ENCODE results near the gene MOGAT3. TPM values are rescaled to one million over a fixed set of nuclear protein-coding genes. Genes with fewer than 3 reads are reported as not detected.

MOGAT3 gene
- total RNA-seq, 1 experiment from 2014 or later: 0.52 TPM

DNA sequence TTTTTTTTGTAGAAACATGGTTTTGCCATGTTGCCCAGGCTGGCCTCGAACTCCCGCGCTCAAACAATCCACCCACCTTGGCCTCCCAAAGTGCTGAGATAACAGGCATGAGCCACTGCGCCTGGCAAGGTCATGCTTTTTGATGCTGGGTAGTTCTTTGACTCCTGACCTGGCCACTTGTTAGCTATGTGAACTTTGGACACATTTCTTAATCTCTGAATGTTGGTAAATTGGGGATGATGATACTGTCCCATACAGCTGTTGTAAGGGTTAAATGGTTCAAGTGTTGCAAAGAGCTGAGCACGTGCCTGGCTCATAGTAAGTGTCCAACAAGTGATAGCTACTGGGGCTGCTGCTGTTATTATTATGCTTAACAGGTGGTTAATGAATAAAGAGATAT, 19.5 kb upstream of the MOGAT3 start:
- Histone ChIP-seq H3K36me3 (replicated peaks; ENCODE audit: control insufficient read depth, insufficient read depth, low read length) (peaks cover 5% of the 10 kb centered on the region), H3K27me3 (ENCODE audit: control insufficient read depth, insufficient read depth, low read length) (no peaks in the 10 kb centered on the region; the same call in 1 of the 2 replicates), H3K4me3 (ENCODE audit: insufficient read depth, low read depth, low read length) (no peak overlapping the region)
- no peak for DNase-seq

DNA sequence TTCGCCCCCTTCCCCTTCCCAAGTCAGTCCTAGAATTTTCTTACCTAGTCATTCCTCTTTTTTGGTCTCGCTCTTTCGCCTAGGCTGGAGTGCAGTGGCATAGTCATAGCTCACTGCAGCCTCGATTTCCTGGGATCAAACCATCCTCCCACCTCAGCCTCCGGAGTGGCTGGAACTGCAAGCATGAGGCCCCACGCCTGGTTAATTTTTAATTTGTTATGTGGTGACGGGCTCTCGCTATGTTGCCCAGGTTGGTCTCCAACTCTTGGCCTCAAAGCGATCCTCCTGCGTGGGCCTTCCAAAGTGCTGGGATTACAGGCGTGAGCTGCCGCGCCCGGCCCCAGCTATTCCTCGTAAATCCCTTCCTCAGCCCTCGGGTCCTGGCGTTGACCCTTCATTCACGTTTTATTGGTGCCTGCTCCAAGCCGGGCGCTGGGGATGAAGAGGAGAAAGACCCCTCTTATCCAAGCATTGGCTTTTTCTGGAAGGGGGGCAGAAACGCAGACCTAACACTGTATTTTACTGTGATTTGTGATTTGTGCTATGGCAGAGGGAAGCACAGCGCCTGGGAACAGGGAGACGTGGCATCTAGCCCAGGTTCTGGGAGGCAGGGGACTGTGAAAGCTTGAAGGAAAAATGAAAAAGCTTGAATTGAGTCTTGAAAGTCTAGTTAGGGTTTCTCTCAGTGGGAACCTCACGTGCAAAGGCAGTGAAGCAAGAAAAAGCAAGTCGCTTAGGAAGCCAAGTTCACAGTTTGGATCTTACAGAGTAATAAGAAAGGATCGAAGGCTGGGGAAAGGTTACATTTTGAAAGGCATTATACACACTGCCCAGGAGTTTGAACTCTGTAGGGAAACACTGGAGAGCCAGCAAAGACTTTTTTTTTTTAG, 17.6 kb upstream of the MOGAT3 start:
- Histone ChIP-seq H3K36me3 (replicated peaks; ENCODE audit: control insufficient read depth, insufficient read depth, low read length) (peaks cover 2% of the 10 kb centered on the region), H3K4me3 (ENCODE audit: insufficient read depth, low read depth, low read length) (peak overlapping the region; percentile 76), H3K27me3 (ENCODE audit: control insufficient read depth, insufficient read depth, low read length) (no peaks in the 10 kb centered on the region; the same call in 1 of the 2 replicates)
- no peak for DNase-seq

DNA sequence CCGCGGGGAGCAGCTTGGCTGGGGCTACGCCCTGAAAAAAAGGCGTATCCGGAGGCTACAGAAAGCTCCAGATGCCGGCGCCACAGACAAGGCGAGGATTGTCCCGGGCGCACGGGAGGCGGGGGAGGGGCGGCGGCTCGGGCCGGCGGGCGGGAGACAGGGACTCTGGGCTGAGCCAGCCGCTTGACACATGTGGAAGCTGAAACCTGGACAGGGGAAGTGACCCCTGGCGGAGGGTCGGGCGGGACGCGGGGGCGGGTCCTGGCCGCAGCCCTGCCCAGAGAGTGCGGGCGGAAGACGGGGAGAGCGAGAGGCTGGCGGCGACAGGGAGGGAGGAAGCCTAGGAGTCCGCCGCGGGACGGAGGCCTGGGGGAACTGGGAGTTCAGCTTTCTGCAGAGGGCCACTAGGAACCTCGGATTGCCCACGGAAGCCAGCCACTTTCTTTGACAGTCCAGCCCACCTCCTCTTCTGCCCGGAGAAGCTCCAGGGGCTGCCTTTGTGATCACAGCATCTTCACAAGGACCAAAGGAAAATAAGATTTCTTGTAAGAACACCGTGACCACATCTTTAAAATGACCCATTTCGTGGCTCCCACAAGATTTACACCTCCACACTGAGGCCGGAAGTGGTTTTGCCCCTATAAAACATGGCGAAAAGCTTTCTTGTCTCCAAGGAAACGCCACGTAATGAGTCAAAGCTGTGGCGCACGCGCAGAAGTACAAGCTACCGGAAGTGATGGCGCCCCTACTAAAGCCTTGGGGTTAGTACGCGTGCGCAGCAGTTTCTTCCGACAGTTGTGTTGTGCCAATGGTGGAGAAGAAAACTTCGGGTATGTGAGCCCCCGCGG, 16.8 kb upstream of the MOGAT3 start, which contains the start of the genes PLOD3 and ZNHIT1:
PLOD3 (minus strand) TSS at position 194 of the 848 bp plus-strand sequence. CDS start 307 bp downstream, outside the sequence.
ZNHIT1 (plus strand) TSS at position 778 of the 848 bp plus-strand sequence; CDS start at position 809, 31 bp downstream.
- Histone ChIP-seq H3K4me3 (ENCODE audit: insufficient read depth, low read depth, low read length) (peak within 1 kb of the TSS; percentile 76), H3K27me3 (ENCODE audit: control insufficient read depth, insufficient read depth, low read length) (no peaks in the 10 kb centered on the region; the same call in 1 of the 2 replicates), H3K36me3 (replicated peaks; ENCODE audit: control insufficient read depth, insufficient read depth, low read length) (peaks cover 2% of the 10 kb centered on the region)
- peak; percentile 100 for DNase-seq

DNA sequence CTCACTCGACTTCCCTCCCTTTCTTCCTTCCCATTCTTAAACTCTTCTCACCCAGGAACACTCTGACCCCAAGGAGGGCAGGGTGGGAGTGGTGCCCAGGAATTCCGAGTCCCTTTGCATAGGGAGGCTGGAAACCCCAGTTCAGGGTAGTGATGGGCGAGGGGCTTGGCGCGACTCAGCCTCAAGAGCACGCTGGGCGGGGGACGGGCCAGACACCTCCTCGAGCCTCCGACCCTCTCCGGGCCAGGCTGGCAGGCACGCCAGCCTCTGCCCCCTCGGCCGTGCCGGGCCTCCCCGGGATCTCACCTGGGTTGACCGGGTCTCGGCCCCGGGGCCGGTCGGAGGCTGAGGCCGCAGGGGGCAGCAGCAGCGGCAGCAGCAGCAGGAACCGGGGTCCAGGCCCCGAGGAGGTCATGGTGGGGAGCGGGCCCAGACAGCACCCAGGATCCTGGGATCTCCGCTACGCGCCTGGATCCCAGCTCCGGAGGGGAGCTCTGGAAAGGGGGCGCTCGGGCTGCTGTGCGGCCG, 16.1 kb upstream of the MOGAT3 start:
- H3K36me3 ChIP-seq (replicated peaks; ENCODE audit: control insufficient read depth, insufficient read depth, low read length): peaks cover 2% of the 10 kb centered on the region
- H3K27me3 ChIP-seq (ENCODE audit: control insufficient read depth, insufficient read depth, low read length): no peaks in the 10 kb centered on the region; the same call in 1 of the 2 replicates
- peak overlapping the region; percentile 76 for H3K4me3 ChIP-seq (ENCODE audit: insufficient read depth, low read depth, low read length)
- no peak for DNase-seq

DNA sequence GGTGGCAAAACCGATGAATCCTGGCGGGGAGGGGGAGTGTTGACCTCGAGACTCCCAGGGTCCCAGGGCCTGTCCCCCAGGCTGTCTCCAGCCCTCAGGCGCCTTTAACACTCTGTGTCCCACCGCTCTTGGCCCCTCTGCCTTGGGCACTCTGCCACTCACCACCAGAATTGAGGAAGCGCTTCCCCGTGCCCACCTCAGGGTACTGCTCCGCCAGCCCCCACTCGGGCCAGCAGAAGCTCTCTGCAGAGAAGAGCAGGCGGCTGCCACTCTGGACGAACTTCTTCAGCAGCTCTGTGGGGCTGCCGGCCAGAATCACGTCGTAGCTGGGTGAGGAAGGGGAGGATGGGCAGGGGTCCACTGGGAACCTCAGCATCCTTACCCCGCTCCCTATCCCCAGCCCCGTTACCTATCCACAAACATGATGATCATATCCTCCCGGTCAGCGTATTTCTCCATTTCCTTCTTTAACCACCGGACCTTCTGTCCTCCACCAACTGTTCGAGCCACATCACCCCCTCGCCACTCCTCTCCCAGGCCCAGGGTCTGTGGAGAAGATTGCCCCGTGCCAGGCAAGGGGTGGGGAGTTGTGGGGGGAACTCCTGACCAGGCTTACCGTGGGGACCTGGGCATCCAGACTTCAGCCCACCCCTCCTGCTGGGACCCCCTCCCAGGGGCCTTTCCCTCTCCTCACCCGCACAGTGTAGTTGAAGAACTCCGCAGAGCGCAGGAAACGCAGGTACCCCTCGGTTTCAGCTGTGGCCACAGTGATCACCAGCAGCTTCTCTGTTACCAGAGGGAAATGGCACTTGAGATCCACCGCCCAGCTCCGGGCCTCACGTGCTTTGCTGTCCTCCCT, 15.4 kb upstream of the MOGAT3 start:
- Histone ChIP-seq H3K27me3 (ENCODE audit: control insufficient read depth, insufficient read depth, low read length) (no peaks in the 10 kb centered on the region; the same call in 1 of the 2 replicates), H3K4me3 (ENCODE audit: insufficient read depth, low read depth, low read length) (peak overlapping the region; percentile 76), H3K36me3 (replicated peaks; ENCODE audit: control insufficient read depth, insufficient read depth, low read length) (peaks cover 2% of the 10 kb centered on the region)
- peak; percentile 75 for DNase-seq

DNA sequence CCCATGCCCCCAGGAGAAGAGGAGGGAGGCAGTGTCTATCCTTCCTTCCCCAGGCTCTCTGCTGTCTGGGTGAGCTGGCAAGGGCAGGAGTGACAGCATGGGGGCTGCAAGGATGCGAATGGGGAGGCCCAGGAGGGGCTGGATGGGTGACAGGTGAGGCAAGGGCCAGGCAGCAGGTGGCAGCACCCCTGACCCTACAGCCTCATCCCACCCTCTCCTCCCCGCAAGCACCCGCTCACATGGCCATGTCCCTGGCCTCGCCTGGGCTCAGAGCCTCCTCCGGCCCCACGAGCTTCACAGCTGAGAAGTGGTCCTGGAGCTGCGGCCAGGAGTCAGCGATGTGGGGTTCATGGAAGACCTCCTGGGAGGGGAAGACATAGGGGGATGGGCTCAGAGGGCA, 11.2 kb upstream of the MOGAT3 start:
- H3K4me3 ChIP-seq (ENCODE audit: insufficient read depth, low read depth, low read length): no peak overlapping the region
- DNase-seq: peak; percentile 75
- no peaks in the 10 kb centered on the region; the same call in 1 of the 2 replicates for H3K27me3 ChIP-seq (ENCODE audit: control insufficient read depth, insufficient read depth, low read length)
- peaks cover 2% of the 10 kb centered on the region for H3K36me3 ChIP-seq (replicated peaks; ENCODE audit: control insufficient read depth, insufficient read depth, low read length)

DNA sequence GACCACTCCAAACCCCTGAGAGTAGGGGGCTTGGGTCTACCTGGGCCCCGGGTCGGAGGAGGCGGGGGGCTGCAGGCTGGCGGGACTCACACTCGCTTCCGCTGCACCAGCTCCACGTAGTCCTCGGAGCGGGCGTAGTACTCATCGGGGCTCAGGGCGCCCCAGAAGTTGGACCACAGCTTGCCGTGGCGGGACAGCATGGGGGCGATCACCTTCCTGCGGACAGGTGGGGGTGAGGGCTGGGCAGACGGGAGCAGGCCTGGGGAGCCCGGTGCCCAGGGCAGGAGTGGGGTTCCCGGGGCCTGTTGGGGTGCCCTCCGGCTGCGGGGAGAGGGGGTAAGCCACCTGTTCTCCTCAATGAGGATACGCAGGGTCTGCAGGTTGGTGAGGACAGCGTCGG, 10.7 kb upstream of the MOGAT3 start:
- DNase-seq: no peak
- H3K27me3 ChIP-seq (ENCODE audit: control insufficient read depth, insufficient read depth, low read length): no peaks in the 10 kb centered on the region
- H3K36me3 ChIP-seq (replicated peaks; ENCODE audit: control insufficient read depth, insufficient read depth, low read length): peaks cover 2% of the 10 kb centered on the region
- H3K4me3 ChIP-seq (ENCODE audit: insufficient read depth, low read depth, low read length): no peak overlapping the region

DNA sequence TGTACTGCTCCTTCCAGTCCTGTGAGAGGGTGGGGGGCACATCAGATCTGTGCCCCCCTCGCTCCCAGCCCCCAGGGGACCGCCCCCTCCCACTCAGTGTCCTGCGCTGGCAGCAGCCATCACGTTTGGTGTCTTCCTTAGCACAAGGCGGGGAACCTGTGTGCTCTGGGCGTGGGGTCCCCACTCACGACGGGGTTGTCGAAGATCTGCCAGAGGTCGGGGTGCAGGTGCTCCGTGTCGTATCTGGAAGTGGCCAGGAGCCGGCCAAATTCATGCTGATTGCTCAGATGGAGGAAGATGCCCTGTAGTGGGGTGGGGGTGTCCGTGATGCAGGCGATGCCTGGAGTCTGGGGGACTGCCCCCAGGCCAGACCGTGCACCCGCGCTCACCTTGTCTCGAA, 9.3 kb upstream of the MOGAT3 start:
- no peaks in the 10 kb centered on the region for H3K27me3 ChIP-seq (ENCODE audit: control insufficient read depth, insufficient read depth, low read length)

DNA sequence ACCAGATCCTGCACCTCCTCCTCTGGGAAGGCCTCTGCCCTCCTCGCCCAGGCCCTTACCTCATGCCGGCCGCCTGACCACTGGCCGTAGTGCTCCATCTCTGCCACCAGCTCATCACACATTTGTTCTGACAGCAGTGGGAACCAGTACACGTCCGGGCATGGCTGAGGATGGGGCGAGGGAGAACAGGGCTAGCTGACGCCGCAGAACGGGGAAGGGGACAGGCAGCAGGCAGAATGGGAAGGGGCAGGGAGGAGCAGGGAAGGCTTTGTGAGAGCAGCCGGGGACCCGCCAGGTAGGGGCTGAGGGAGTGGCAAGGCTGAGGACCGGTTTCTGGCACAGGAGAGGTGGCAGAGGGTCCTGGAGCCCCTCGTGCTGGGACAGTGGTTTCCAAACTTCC, 8.0 kb upstream of the MOGAT3 start:
- Histone ChIP-seq H3K27me3 (ENCODE audit: control insufficient read depth, insufficient read depth, low read length) (no peaks in the 10 kb centered on the region), H3K36me3 (replicated peaks; ENCODE audit: control insufficient read depth, insufficient read depth, low read length) (no peaks in the 10 kb centered on the region; the same call in 1 of the 2 replicates), H3K4me3 (ENCODE audit: insufficient read depth, low read depth, low read length) (no peak overlapping the region)
- DNase-seq: peak; percentile 36

More for the DNA sequence above, 9.3 kb upstream of the MOGAT3 start:
- Histone ChIP-seq H3K36me3 (replicated peaks; ENCODE audit: control insufficient read depth, insufficient read depth, low read length) (peaks cover 2% of the 10 kb centered on the region), H3K4me3 (ENCODE audit: insufficient read depth, low read depth, low read length) (no peak overlapping the region)
- DNase-seq: peak; percentile 48

DNA sequence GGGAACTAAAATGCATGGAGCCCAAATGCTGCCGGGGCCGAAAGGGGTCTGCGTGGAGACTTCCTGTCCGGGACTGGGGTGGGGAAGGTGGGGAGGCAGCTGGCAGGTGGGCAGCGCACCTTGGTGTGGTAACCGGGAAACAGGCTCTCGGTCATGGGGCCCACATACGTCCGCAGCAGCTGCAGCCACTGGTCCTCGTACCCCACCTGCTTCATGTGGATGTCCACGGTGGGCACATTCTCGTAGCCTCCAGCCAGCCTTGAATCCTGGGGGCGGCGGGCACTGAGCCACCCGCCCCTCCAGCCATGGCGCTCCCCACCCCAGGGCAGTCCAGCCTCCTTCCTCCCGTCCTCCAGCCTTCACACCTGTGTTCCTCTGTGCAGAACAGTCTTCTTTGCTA, 6.6 kb upstream of the MOGAT3 start:
- Histone ChIP-seq H3K27me3 (ENCODE audit: control insufficient read depth, insufficient read depth, low read length) (peaks cover 4% of the 10 kb centered on the region), H3K36me3 (replicated peaks; ENCODE audit: control insufficient read depth, insufficient read depth, low read length) (no peaks in the 10 kb centered on the region; the same call in 1 of the 2 replicates), H3K4me3 (ENCODE audit: insufficient read depth, low read depth, low read length) (no peak overlapping the region)
- DNase-seq: peak; percentile 48

DNA sequence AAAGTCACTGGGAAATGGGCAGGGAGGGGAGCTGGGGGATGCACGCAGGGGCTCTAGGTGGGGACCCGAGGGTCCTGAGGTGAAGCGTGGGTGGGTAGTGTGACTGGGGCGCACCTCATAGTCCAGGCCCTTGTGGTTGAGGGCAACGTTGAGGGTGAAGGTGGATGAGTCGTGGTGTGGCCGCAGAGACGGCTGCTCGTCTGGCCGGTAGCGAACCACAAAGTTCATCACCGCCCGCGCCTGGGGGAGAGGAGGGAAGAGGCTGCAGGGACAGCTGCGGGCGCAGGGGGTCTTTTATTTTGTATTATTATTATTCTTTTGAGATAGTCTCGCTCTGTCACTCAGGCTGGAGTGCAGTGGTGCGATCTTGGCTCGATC, 5.8 kb upstream of the MOGAT3 start:
- Histone ChIP-seq H3K4me3 (ENCODE audit: insufficient read depth, low read depth, low read length) (no peak overlapping the region), H3K27me3 (ENCODE audit: control insufficient read depth, insufficient read depth, low read length) (peaks cover 12% of the 10 kb centered on the region), H3K36me3 (replicated peaks; ENCODE audit: control insufficient read depth, insufficient read depth, low read length) (no peaks in the 10 kb centered on the region; the same call in 1 of the 2 replicates)
- DNase-seq: no peak

DNA sequence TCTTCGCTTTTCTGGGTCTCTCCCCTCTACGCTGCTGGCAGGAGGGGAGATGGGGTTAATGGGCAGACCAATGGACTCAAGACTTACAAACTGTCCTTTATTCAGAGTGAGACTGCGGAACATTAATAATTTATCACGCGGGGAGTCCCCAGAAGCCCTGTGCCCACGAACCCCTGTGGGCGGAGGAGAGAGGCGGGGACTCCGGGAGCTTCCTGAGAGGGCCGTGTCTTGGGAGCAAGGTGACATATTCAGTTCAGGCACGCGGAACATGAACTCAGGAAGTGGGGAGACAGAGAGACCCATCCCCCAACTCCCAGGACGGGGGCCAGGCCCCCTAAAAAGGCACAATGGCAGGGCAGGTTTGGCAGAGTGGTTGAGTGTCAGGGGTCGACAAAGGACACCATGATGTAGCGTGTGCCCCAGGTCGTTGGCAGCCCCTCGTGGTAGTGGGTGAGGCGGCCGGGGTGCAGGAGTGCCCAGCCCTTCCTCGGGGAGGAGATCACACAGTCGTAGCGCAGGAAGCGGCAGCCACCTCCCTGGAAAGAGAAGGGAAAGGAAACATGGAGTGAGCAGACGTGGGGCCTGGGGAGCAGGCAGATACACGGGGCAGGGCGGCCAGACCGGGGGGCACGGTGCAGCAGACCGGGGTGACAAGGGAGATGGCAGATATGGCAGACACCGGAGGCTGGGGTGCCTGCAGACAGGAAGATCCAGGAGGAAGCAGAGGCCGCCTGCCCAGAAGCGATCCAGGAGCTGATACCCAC, 5.2 kb upstream of the MOGAT3 start:
- Histone ChIP-seq H3K27me3 (ENCODE audit: control insufficient read depth, insufficient read depth, low read length) (peaks cover 13% of the 10 kb centered on the region), H3K36me3 (replicated peaks; ENCODE audit: control insufficient read depth, insufficient read depth, low read length) (no peaks in the 10 kb centered on the region; the same call in 1 of the 2 replicates), H3K4me3 (ENCODE audit: insufficient read depth, low read depth, low read length) (no peak overlapping the region)
- DNase-seq: peak; percentile 41
